Stimulated activated naive CD4-positive, alpha-beta T cell treated with Interleukin-2 at 50 U/mL for 16 hours (primary cell): Measurements from ENCODE around the gene PLEKHA4.
A peak's percentile ranks its signal among the peaks of the same experiment; 100 is the strongest.
"Not testable (repeated sequence)": the region's sequence is repeated elsewhere in the genome, so short reads cannot be mapped to it uniquely, and the experiment has no call there.

Experiments
- DNase-seq: peaks from one replicate; lab custom pipeline; 2025; lab: John Stamatoyannopoulos, UW

Gene PLEKHA4

DNA sequence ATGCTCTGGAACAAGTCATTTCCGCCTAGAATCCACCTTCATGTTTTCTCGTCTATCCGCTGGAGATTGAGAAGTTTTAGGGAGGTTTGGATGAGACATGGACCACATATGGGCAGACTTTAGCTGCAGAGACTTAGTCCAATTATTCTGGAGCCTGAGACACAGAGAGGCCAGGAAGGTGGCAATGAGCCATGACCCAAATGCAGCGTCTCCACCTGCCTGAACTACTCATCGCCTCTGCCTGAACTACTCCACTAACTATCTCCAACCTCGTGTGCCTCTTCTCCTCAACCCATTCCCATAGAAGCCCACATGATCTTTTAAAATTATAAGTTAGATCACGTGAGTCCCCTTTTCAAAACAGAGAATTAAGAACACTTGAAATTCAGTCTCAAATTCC lies 5.6 kb downstream of the PLEKHA4 start:
- DNase-seq = no peak

DNA sequence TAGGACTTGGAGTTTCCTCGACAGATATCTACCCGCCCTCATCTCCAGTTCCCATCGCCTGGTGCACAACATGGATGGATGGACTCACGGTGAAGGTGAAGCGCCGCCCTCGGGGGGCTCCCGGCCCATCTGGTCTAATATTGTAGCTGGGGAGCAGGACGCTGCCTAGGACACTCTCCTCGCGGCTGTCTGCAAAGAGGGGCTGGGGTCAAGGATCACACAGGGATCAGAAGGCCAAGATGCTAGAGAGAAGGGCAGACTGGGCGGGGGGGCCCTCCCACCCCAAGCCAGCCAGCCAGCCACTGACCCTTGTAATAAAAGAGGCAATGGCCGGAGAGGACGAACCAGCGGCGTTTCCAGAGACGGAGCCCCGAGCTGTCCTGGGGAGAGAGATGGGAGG lies 7.1 kb downstream of the PLEKHA4 start:
- DNase-seq = no peak

DNA sequence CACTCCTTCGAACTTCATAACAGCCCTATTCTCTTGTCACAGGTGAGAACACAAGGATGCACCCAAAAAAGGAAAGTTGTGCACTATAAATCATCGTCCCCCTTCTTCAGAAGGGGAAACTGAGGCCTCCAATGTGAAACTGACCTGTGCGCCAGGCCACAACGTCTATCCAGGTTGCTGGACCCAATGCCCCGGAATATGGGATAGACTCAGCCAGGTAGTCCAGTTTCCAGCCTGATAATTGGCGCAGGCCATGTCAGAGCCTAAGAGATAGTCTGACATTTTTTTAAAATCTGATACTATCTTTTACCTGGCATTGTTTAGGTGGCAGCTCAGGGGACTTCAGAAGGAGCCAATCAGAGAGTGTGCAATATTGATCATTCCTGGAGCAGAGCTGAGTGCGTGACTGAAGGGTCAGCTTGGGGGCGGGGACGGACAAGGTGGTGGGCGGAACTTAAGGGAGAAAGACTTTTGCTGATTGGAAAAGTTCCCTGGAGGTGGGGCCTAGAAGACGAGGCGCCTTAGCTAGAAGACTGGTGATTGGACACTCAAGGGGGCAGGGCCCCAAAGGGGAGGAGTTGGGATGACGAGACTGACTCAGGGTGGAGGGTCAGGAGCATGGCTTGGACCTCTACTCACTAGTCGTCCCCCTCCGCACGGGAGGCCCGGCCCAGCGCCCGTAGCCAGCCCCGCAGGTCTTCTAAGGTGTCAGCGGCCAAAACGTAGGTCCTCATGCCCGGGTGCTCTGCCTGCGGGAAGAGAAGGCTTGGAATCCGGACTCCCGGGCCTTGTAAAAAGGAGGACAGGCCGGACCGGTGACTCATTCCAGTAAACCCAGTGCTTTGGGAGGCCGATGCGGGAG lies 8.5 kb downstream of the PLEKHA4 start:
- DNase-seq = no peak

DNA sequence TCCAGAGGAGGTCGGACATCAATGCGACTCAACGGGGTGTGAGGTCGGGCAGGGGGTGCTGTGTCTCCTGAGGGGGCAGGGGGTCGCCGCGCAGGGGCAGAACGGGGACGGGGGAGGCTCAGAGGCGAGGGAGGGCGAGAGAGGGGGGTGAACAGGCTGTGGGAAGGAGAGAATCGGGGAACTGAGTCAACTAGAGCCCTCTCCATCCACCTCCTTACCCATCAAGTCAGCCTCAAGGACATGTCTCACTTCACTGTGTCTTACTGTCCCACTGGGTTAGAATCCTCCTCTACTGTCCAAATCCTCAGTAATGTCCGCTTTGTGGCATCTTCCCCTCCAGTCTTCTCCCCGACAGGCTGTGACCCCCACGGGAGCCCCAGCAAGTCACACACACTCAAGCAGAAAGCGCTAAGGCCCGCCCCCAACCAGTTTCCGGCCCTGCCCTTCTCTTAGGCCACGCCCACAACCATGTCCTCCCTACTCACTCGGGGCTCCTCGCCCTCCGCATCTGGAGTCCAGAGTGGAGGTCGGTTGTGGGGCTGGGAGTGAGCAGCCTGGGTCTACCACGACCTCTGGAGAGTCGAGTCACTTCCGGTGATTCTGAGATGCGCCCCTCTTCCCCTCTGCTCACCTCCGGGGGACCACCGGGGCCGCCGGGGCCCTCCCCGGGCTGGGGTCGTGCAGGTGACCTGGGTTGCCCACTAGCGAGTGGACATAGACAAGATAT lies 9.3 kb downstream of the PLEKHA4 start:
- peak; percentile 71 for DNase-seq

DNA sequence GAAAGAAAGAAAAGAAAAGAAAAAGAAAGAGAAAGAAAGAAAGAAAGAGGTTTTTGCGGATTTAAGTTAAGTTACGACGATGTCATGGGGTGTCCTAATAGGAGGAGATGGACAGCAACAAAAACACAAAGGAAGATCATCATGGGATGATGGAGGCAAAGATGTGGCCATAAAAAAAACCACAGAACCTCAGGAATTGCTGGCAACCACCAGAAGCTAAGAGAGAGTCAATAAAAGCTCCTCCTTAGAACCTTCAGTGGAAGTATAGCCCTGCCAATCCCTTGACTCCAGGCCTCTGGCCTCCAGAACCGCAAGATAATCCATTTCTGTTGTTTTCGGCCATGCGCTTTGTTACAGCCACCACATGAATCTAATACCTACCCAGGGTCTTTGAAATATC lies 11.5 kb downstream of the PLEKHA4 start:
- no peak for DNase-seq

DNA sequence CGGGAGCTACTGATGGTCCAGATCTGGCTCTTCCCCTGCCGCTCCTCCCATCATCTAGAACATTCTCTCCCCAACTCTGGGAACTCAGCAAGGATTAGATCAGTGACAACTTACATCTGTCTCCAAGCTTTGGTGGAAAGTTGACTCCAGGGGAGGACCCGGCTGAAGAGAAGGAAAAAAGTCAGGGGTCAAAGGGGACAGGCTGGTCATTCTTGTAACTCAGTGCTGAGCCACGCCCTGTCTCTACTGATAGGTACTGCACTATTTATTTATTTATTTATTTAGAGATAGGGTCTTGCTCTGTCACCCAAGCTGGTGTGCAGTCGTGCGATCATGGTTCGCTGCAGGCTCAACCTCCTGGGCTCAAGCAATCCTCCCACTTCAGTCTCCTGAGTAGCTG lies 14.3 kb downstream of the PLEKHA4 start:
- no peak for DNase-seq

DNA sequence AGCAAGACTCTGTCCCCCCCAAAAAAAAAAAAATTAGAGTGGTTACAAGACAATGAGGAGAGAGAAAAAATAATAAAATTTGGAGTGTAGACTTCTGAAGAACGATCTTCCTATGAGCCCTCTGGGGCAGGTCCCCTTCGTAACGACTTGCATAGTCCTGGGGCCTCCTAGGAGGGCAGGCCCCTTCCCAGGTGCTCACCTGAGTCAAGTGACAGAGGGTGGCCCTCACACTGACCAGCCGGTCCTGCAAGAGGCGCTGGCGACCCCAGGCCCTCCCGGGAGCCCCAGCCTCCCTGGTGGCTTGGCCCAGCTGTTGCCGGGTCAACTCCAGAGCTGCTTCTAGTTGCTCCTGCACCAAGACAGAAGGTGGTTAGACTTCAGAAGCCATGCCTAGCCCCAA lies 14.9 kb downstream of the PLEKHA4 start:
- DNase-seq = no peak

DNA sequence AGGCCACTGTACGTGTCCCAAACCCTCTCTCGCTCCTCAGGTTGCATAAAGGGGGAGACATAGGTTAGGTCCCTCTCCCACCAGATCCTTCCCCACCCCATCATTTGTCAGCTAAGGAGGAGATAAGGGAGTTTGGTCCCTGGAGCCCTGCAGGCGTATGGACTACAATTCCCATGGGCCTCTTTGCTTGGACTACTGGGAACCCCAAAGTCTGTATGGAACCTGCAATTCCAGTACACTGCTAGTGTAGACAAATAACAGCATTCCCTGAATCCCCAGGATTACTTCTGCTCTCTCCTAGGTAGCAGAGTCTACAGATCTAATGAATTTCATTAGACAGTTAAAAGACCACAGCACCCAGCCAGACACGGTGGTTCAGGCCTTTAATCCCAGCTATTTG lies 16.1 kb downstream of the PLEKHA4 start:
- no peak for DNase-seq

DNA sequence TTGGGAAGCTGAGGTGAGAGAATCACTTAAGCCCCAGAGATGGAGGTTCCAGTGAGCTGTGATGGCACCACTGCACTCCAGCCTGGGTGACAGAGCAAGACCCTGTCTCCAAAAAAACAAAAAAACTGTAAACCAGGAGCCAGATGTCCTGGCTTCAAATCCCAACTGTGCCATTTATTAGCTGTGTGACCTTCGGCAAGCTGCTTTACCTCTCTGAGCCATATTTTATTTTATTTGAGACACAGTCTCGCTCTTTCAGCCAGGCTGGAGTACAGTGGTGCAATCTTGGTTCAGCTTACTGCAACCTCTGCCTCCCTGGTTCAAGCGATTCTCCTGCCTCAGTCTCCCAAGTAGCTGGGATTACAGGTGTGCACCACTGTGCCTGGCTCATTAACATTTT lies 21.8 kb downstream of the PLEKHA4 start:
- not testable (repeated sequence) for DNase-seq

DNA sequence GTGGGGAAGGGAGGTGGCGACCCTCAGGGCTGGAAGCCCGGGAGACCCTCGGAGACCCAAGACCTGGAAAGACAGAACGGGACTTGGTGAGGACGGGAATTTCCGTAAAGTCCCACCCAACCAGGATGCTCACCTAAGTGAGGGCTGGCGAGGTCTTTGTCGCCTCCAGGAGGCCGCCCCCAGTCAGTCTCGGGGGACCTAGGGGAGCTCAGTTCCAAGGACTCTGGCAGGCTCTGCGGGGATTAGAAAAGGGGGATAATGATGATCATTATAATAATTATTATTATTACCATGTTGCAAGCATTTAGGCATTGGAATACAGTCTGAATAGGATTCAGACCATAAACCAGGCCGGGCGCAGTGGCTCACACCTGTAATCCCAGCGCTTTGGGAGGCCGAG lies 23.0 kb downstream of the PLEKHA4 start:
- no peak for DNase-seq

DNA sequence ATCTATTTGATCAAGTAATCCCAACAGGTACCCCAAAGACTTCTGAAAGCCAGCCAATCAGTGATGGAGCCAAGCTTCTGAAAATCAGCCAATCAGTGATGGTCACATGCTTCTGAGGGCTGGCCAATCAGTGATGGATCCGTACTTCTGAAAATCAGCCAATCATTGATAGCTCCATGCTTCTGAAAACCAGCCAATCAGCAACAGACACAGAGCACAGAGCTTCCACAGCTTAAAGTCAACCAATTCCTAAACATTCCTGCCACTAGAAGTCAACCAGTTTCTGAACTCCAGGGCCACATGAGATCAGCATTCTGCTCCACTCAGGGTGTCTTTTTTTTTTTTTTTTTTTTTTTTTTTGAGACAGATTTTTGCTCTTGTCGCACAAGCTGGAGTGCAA lies 23.9 kb downstream of the PLEKHA4 start:
- no peak for DNase-seq

DNA sequence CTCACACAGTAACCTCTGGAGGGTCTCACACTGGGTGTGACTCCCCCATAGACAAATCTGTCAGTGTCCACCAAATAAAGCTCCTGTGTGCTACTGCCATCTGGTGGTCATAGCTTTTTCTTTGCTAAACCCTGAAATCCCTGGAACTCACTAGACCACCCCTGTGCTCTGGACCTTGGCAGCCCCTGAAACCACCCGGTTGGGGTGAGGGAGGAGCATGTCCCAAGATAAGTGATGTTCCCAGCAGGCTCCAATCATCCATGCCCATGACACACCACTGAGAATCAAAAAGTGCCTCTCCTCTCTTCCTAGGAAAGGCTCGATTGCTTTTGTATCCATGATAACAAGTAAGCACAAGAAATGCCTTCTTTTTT lies 25.6 kb downstream of the PLEKHA4 start:
- DNase-seq = peak; percentile 2

DNA sequence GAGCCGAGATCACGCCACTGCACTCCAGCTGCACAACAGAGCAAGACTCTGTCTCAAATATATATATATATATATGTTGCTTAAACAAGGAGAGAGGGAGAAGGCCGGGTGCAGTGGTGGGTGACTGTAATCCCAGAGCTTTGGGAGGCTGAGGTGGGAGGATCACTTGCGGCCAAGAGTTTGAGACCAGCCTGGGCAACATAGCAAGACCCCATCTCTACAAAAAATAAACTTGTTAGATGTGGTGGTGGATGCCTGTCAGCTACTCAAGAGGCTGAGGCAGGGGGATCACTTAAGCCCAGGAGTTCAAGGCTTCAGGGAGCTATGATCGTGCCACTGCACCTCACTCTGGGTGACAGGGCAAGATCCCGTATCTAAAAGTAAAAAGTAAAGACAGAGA lies 26.8 kb downstream of the PLEKHA4 start:
- no peak for DNase-seq

DNA sequence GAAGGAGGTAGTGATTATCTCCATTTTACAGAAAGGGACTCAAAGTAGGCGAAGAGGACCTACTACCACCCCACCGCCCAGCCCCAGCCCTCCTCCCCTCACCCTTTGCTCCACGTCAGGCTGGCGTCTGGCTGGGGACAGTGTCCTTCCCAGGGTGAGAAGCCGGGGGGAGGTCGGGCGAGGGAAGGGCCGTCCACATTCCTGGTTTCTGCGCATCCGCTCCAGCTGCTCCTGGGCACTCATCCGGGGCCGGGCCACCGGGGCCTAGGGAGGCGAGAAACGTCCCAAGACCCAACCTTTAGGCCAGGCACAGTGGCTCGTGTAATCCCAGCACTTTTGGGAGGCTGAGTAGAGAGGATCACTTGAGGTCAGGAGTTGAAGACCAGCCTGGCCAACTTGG lies 27.4 kb downstream of the PLEKHA4 start:
- no peak for DNase-seq

DNA sequence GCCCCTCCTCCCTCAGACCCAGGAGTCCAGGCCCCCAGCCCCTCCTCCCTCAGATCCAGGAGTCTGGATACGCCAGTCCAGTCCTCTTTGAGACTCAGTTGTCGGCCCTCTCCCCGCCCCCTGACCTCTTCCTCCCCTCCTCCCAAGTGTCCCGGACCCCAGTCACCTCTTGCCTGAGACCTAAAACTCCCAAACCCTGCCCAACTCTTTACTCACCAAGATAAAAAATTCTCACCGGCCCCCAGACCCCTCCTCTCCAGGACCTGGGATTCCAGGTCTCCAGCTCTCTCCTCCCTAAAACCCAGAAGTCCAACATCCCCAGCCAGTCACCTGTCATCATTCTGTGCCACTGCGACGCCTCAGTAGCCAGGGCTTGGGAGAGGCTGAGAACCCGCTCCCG lies 30.7 kb downstream of the PLEKHA4 start:
- DNase-seq = no peak

DNA sequence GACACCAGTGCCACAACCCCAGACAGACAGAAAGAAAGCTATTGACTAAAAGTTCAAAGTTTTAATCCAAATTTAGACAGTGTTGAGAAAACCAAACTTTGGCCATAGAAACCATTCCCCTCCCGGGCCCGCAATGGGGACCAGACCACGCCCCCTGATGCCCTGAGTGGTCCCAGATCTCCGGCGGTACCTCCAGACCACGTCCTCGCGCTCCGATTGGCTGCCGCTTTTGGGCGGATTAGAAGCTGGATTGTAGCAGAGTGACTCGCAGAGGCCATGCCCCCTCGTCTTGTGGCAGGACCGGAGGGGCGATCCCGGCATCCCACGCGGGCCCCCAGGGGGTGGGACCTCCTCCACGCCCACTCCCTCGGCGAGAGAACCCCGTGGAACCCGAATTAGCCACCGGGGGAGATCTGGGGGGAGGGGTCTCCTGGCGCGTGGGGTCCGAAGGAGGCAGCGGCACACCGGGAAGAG lies 31.3 kb downstream of the PLEKHA4 start:
- peak; percentile 71 for DNase-seq

DNA sequence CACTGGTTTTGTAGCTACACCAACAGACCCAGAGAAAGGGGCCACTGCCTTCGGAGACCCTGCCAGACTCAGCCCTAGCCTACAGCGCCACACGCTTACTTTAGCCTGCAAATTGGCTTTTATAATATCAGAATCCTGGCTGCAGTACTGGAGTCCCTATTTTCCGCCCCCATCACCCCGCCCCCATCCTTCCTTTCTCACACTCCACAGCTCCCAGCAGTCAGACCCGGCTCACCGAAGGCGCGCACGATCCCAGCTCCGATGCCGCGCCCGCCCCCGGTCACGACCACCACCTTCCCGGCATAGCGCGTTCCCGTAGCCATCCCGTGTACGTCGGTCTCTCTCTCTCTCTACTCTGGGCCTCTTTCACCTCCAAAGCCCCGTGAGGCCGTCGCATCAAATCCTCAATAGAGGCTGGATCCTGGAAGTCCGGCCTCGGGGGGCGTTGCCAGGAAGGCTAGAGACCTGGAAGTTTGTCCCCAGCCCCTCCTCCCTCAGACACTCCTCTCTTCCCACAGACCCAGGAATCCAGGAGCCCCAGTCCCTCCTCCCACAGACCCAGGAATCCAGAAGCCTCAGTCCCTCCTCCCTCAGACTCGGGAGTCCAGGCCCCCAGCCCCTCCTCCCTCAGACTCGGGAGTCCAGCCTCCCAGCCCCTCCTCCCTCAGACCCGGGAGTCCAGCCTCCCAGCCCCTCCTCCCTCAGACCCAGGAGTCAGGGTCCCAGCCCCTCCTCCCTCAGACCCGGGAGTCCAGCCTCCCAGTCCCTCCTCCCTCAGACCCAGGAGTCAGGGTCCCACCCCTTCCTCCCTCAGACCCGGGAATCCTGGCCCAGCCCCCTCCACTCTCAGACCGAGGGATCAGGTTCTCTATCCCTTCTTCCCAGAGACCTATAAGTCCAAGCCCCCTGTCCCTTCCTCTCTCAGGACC lies 32.1 kb downstream of the PLEKHA4 start, which contains the start of gene HSD17B14:
Gene HSD17B14 (minus strand): TSS at position 403 of the 929 bp plus-strand sequence. CDS start 80 bp downstream, at position 323.
- no peak for DNase-seq

DNA sequence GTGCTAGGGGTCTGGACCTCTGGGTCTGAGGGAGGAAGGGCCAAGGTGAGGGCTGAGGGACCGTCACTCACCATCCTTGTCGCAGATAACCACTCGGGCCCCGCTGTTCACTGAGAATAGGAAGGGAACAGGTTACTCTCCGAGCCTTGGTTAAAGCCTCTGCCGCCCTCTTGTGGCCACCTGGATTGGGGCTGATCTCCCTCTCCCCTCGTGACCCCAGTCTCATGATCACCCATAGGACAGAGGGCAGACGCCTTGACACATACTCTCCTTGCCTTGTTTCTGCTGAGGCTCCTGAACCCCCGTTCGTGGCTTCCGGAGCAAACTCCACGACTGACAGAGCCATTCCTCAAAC lies 32.7 kb downstream of the PLEKHA4 start:
- peak; percentile 93 for DNase-seq

DNA sequence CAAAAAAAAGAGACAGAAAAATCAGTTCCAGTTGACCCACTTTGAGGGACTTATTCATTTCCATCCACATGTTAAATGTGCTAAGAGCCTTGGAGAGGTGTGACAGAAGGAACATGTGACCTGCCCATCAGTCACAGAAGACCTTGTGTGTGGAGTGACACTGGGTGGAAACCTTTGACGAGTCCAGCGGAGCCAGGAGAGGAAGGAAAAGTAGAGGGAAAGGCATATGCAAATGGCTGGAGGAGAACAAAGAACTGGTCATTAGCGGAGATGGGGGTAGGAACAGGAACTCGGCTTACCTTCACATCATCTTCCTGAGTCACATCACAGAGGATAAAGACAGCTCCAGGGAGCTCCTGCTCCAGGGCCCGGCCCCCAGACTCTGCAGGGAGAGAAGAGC lies 34.4 kb downstream of the PLEKHA4 start:
- no peak for DNase-seq

DNA sequence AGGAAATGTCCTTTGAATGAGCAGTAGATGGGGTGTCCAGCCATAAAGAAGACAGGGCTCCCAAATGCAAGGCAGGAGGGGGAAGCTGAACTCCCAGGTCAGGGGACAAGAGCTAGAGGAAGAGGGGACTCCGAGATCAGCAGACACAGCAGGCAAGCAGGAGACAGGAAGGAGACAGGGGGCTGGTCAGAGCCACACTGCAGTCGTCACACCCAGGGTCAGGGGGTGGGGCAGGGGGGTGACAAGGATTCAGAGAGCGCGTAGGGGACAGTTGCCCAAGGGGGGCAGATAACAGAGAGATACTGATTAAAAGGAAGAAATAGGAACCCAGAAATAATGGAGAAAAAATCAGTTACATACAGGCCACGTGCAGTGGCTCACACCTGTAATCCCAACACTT lies 35.4 kb downstream of the PLEKHA4 start:
- no peak for DNase-seq

DNA sequence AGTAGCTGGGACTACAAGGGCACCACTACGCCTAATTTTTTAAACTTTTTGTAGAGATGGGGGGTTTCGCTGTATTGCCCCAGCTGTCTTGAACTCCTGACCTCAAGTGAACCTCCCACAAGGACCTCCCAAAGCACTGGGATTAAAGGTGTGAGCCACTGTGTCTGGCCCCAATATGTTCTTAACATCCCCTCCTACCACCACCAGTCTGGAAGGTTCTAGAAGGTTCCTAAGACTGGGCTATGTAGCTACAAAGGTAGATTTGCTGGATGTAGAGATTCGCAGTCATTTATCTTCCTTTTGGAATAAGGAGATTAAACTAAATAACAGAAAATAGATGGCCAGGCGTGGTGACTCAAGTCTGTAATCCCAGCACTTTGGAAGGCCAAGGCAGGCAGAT lies 37.5 kb downstream of the PLEKHA4 start:
- DNase-seq = no peak

DNA sequence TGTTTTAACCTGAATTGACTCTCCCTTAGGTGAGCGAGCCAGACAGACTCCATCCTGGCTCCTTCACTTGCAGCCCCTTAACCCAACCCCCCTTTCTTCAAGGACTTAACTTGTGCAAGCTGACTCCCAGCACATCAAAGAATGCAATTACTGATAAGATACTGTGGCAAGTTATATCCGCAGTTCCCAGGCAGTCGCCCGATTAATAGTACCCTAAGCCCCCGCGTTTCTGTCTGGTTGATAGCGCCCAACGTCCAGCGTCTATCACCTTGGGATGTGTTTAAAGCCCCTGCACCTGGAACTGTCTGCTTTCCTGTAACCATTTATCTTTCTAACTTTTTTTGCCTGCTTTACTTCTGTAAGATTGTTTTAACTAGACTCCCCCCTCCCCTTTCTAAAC lies 38.3 kb downstream of the PLEKHA4 start:
- DNase-seq = no peak
